ENCODE data around the gene DENND4B.
A peak's percentile ranks its signal among the peaks of the same experiment; 100 is the strongest.

DENND4B gene

GRCh38 chr1:153968000-153968363, 21.5 kb upstream of the DENND4B start:
- DNase-seq: no peak

- DNase-seq: peak; percentile 97
Observed at GRCh38 chr1:153967107-153967999, 20.8 kb upstream of the DENND4B start, which contains the start of gene CREB3L4. CREB3L4 (plus strand) TSS chr1:153967902; CDS start chr1:153968526, 624 bp downstream.

GRCh38 chr1:153963850-153964331, 17.4 kb upstream of the DENND4B start:
- DNase-seq: no peak

GRCh38 chr1:153963030-153963849, 16.7 kb upstream of the DENND4B start, which contains the start of gene SLC39A1:
SLC39A1 (minus strand) TSS chr1:153963537; CDS start chr1:153962715, 822 bp downstream.
- DNase-seq: peak; percentile 95

- DNase-seq: peak; percentile 72
Observed at GRCh38 chr1:153962088-153963029, 15.8 kb upstream of the DENND4B start.

- no peak for DNase-seq
Observed at GRCh38 chr1:153961421-153961820, 14.9 kb upstream of the DENND4B start.

GRCh38 chr1:153960206-153960605, 13.7 kb upstream of the DENND4B start:
- no peak for DNase-seq

GRCh38 chr1:153959454-153959853, 12.9 kb upstream of the DENND4B start:
- no peak for DNase-seq

- DNase-seq: peak; percentile 30
Observed at GRCh38 chr1:153958961-153959260, 12.4 kb upstream of the DENND4B start.

- peak; percentile 99 for DNase-seq
Observed at GRCh38 chr1:153958111-153958960, 11.8 kb upstream of the DENND4B start, which contains the start of gene CRTC2. CRTC2 (minus strand) TSS chr1:153958612; CDS start chr1:153958497, 115 bp downstream.

GRCh38 chr1:153957744-153958110, 11.2 kb upstream of the DENND4B start:
- no peak for DNase-seq

- DNase-seq: no peak
Observed at GRCh38 chr1:153956997-153957715, 10.6 kb upstream of the DENND4B start.

GRCh38 chr1:153954826-153955225, 8.3 kb upstream of the DENND4B start:
- DNase-seq: no peak

GRCh38 chr1:153953859-153954365, 7.4 kb upstream of the DENND4B start:
- no peak for DNase-seq

GRCh38 chr1:153951801-153952200, 5.3 kb upstream of the DENND4B start:
- DNase-seq: no peak

GRCh38 chr1:153951183-153951582, 4.7 kb upstream of the DENND4B start:
- no peak for DNase-seq

GRCh38 chr1:153945795-153946621, 510 bp downstream of the DENND4B start:
- DNase-seq: peak; percentile 67

GRCh38 chr1:153945131-153945794, 1.3 kb downstream of the DENND4B start:
- DNase-seq: no peak

GRCh38 chr1:153944827-153945117, 1.7 kb downstream of the DENND4B start:
- no peak for DNase-seq

Data from HCEC 1CT (cell line).